K562 (cell line): ENCODE results near the gene CTNS. TPM values are rescaled to one million over a fixed set of nuclear protein-coding genes. Genes with fewer than 3 reads are reported as not detected.
A peak's percentile ranks its signal among the peaks of the same experiment; 100 is the strongest.

Source experiments
- ATAC-seq: fragments of 200-7000 bp; cut with Tn5 transposase; 3 replicates; pipeline ENCODE4 v1.9.1; 2020; ENCODE audit warnings: moderate library complexity
- BruUV-seq: library from RNA; stranded (reverse); fragments of 400-500 nt; replicated peaks from 2 replicates; lab custom pipeline; 2021; lab: Mats Ljungman, UMichigan
- CTCF ChIA-PET: fragments of 300-600 bp; formaldehyde crosslinking; extraction: SDS; loops from one replicate; lab custom pipeline; 2021; ENCODE audit warnings: low intra/inter-chr PET ratio; lab: Yijun Ruan, JAX
- POLR2A ChIA-PET: fragments of 300-600, 350-650 bp; sonication (Branson Sonifier 250); formaldehyde crosslinking; extraction: SDS; loops from one replicate; lab custom pipeline; 2021; ENCODE audit warnings: antibody characterized with exemption, inconsistent platforms; lab: Yijun Ruan, JAX
- DNase-seq, 4 experiments: peaks; one replicate each; pipeline versions ENCODE4 v3.0.0 to v3.0.0-alpha.2; 2011 to 2018; ENCODE audit warnings: low spot score in 3 of 4, mixed read lengths in 3 of 4; ENCODE audit errors: extremely low read depth in 1 of 4
- FAIRE-seq: peaks from 2 replicates; lab custom pipeline; 2011; peaks lifted over from hg19 to GRCh38; lab: Jason Lieb, UNC
- H2AFZ ChIP-seq: 2 replicates; pipeline ENCODE4 v1.6.0; 2011; ENCODE audit warnings: low read depth, low read length, control low read depth, inconsistent platforms
- H3K27ac ChIP-seq: fragments of 200-600 bp; 3 replicates; pipeline ENCODE4 v1.8.0; 2011; ENCODE audit warnings: low read depth, mild to moderate bottlenecking, control low read depth, inconsistent platforms, low read length, moderate library complexity, mixed read lengths; ENCODE audit errors: extremely low read depth
- H3K27me3 ChIP-seq, 2 experiments: fragments of 300-600 bp in 1 of 2; 2 replicates in 1 of 2; 3 replicates in 1 of 2; pipeline versions ENCODE4 v1.6.0 to v1.8.0; 2011; ENCODE audit warnings: inconsistent platforms in 2 of 2, low read length in 2 of 2, mild to moderate bottlenecking in 1 of 2, mixed read lengths in 1 of 2, moderate library complexity in 1 of 2; ENCODE audit not compliant: control insufficient read depth in 2 of 2, insufficient read depth in 2 of 2
- H3K36me3 ChIP-seq: fragments of 300-600 bp; 3 replicates; pipeline ENCODE4 v1.8.0; 2011; ENCODE audit warnings: mild to moderate bottlenecking, low read length, inconsistent platforms; ENCODE audit not compliant: control insufficient read depth, insufficient read depth
- H3K4me1 ChIP-seq, 2 experiments: fragments of 200-600 bp in 1 of 2; replicated peaks in 1 of 2; 2 replicates in 1 of 2; 3 replicates in 1 of 2; pipeline versions ENCODE4 v1.5.1 to v1.8.0; 2011; ENCODE audit warnings: inconsistent platforms in 2 of 2, low read length in 2 of 2, mild to moderate bottlenecking in 1 of 2, mixed read lengths in 1 of 2, moderate library complexity in 1 of 2; ENCODE audit not compliant: control insufficient read depth in 2 of 2, insufficient read depth in 2 of 2
- H3K4me2 ChIP-seq: 2 replicates; pipeline ENCODE4 v1.6.1; 2011; ENCODE audit warnings: low read length, control low read depth, inconsistent platforms, mixed read lengths; ENCODE audit not compliant: insufficient read depth
- H3K4me3 ChIP-seq: fragments of 200-600 bp; sonication (generic), shearing (Covaris generic); 2 replicates; pipeline ENCODE4 v1.5.1; 2016; ENCODE audit warnings: control low read depth, inconsistent platforms
- H3K79me2 ChIP-seq: fragments of 200-600 bp; 3 replicates; pipeline ENCODE4 v1.8.0; 2011; ENCODE audit warnings: low read length, inconsistent platforms; ENCODE audit not compliant: control insufficient read depth, insufficient read depth
- H3K9ac ChIP-seq, 2 experiments: 2 replicates each; pipeline versions ENCODE4 v1.6.0 to v1.6.1; 2011; ENCODE audit warnings: low read depth in 2 of 2, low read length in 2 of 2, control low read depth in 1 of 2, inconsistent platforms in 1 of 2, mild to moderate bottlenecking in 1 of 2, mixed read lengths in 1 of 2; ENCODE audit not compliant: insufficient read depth in 1 of 2
- H3K9me1 ChIP-seq: one replicate; pipeline ENCODE4 v1.6.0; 2011; ENCODE audit warnings: inconsistent platforms, mild to moderate bottlenecking, low read length, moderate library complexity; ENCODE audit not compliant: control insufficient read depth, insufficient read depth
- H3K9me3 ChIP-seq: replicated peaks from 2 replicates; pipeline ENCODE4 v1.5.1; 2011; ENCODE audit warnings: low read depth, low read length, inconsistent platforms; ENCODE audit not compliant: control insufficient read depth, insufficient read depth
- H4K20me1 ChIP-seq: replicated peaks from 2 replicates; pipeline ENCODE4 v1.6.1; 2011; ENCODE audit warnings: low read length, inconsistent platforms, mixed read lengths; ENCODE audit not compliant: control insufficient read depth, insufficient read depth
- BRF1 ChIP-seq: IDR thresholded peaks from 3 replicates; pipeline ENCODE4 v1.6.1; 2011; ENCODE audit warnings: borderline replicate concordance, mild to moderate bottlenecking; ENCODE audit not compliant: insufficient read length; ENCODE audit errors: extremely low read depth
- ESRRA ChIP-seq: fragments of 450-650 bp; IDR thresholded peaks from 2 replicates; pipeline ENCODE4 v1.6.1; 2014; ENCODE audit warnings: low read depth, mild to moderate bottlenecking, moderate library complexity, borderline replicate concordance
- HNRNPK ChIP-seq: fragments of 200-400 bp; formaldehyde crosslinking; IDR thresholded peaks from one replicate; pipeline ENCODE4 v1.6.1; 2018; ENCODE audit warnings: mild to moderate bottlenecking, low read depth, low read length; ENCODE audit not compliant: poor library complexity, severe bottlenecking
- HNRNPL ChIP-seq: fragments of 200-400 bp; formaldehyde crosslinking; IDR thresholded peaks from 2 replicates; pipeline ENCODE4 v1.6.1; 2017; ENCODE audit warnings: low read depth, mild to moderate bottlenecking, low read length
- HSF4 ChIP-seq: fragments of 250-450 bp; sonication (Bioruptor Pico); IDR thresholded peaks from 2 replicates; pipeline ENCODE4 v2.1.2; 2022; ENCODE audit warnings: mild to moderate bottlenecking, moderate library complexity, borderline replicate concordance
- KLF10 ChIP-seq: fragments of 250-450 bp; sonication (Bioruptor Pico); IDR thresholded peaks from 2 replicates; pipeline ENCODE4 v1.6.1; 2021; ENCODE audit warnings: matching md5 sums
- MAZ ChIP-seq, 2 experiments: fragments of 450-650 bp in 1 of 2; sonication (generic) in 1 of 2; formaldehyde crosslinking; IDR thresholded peaks in 1 of 2; conservative IDR thresholded peaks in 1 of 2; 2 replicates each; pipeline versions ENCODE4 v1.4.0 to v1.5.0; 2020; ENCODE audit warnings: mild to moderate bottlenecking in 1 of 2, missing genetic modification reagents in 1 of 2
- PRPF4 ChIP-seq: fragments of 200-400 bp; formaldehyde crosslinking; IDR thresholded peaks from one replicate; pipeline ENCODE4 v1.6.1; 2017; ENCODE audit warnings: low read length, low read depth, mild to moderate bottlenecking; ENCODE audit not compliant: insufficient read depth, poor library complexity, severe bottlenecking
- SAFB ChIP-seq: fragments of 200-400 bp; formaldehyde crosslinking; IDR thresholded peaks from 2 replicates; pipeline ENCODE4 v1.6.1; 2017; ENCODE audit warnings: low read depth, low read length, borderline replicate concordance
- SAP30 ChIP-seq: fragments of 200-600 bp; sonication (generic); IDR thresholded peaks from 2 replicates; pipeline ENCODE4 v1.6.1; 2012; ENCODE audit warnings: borderline replicate concordance, low read depth, mild to moderate bottlenecking, moderate library complexity, low read length, control low read depth, inconsistent platforms; ENCODE audit not compliant: insufficient read depth, poor library complexity, severe bottlenecking
- TFAM ChIP-seq: fragments of 250-450 bp; sonication (Bioruptor Pico); conservative IDR thresholded peaks from 2 replicates; pipeline ENCODE4 v1.5.0; 2021; ENCODE audit warnings: mild to moderate bottlenecking, moderate library complexity
- ZFP36 ChIP-seq: fragments of 150-350 bp; IDR thresholded peaks from 2 replicates; pipeline ENCODE4 v1.6.1; 2018; ENCODE audit warnings: low read length, low read depth; ENCODE audit not compliant: partially characterized antibody
- ZFX ChIP-seq: sonication (generic); formaldehyde crosslinking; IDR thresholded peaks from 2 replicates; pipeline ENCODE4 v1.8.0; 2022; ENCODE audit warnings: mild to moderate bottlenecking, missing genetic modification reagents, moderate library complexity
- ZKSCAN8 ChIP-seq: fragments of 200-800 bp; sonication (Bioruptor generic); IDR thresholded peaks from 2 replicates; pipeline ENCODE4 v1.6.1; 2016; ENCODE audit warnings: missing genetic modification characterization, missing compliant biosample characterization
- ZNF316 ChIP-seq: fragments of 450-650 bp; IDR thresholded peaks from 2 replicates; pipeline ENCODE4 v1.6.1; 2016
- ZNF668 ChIP-seq: fragments of 250-450 bp; sonication (Bioruptor Pico); IDR thresholded peaks from 2 replicates; pipeline ENCODE4 v1.8.0; 2022; ENCODE audit warnings: mild to moderate bottlenecking, inconsistent platforms
- whole genome bisulfite sequencing: fragments of 100-300 bp; shearing (Covaris generic); methylation state at CpG from one replicate; pipeline ENCODE4 v1.1.6; 2016; ENCODE audit warnings: low coverage, mixed read lengths; ENCODE audit not compliant: insufficient coverage; ENCODE audit errors: missing lambda C conversion rate; 5-methylcytosine and 5-hydroxymethylcytosine counted together
- in situ Hi-C: fragments of 300-500 bp; cut with MboI; formaldehyde crosslinking; loops from 4 replicates; pipeline ENCODE4 v1.15.0; 2018; ENCODE audit warnings: inconsistent platforms, mixed read lengths
- intact Hi-C: fragments of 100-400 bp; cut with micrococcal nuclease; formaldehyde crosslinking; loops from 2 replicates; pipeline ENCODE4 v1.14.2; 2022
- polyA plus RNA-seq, 8 experiments: library from polyadenylated mRNA; depleted of rRNA in 4 of 8; stranded (reverse) in 5 of 8; unstranded in 3 of 8; fragments of >200 nt; fragmentation: Nextera tagmentation in 2 of 8; fragmentation: Illumina TruSeq in 1 of 8; extraction: Ambion mirVana in 2 of 8; extraction: Trizol in 1 of 8; gene quantifications; 2 replicates each; pipeline versions ENCODE4 v1.2.1 to v1.2.3, GENCODE V29; 2011 to 2014; ENCODE audit warnings: inconsistent platforms in 1 of 8, missing spikeins in 1 of 8
- total RNA-seq, 7 experiments: library from RNA; depleted of rRNA in 6 of 7; stranded (reverse); fragments of >200 nt in 6 of 7; fragmentation: Illumina TruSeq in 2 of 7; extraction: Trizol in 2 of 7; gene quantifications; 2 replicates each; pipeline versions ENCODE4 v1.2.1 to v1.2.3, GENCODE V29; 2011 to 2021; ENCODE audit warnings: low replicate concordance in 1 of 7
- TF ChIP-seq, protein P1 (sequence below): fragments of 250-450 bp; sonication (Bioruptor Pico); IDR thresholded peaks from 2 replicates; pipeline ENCODE4 v1.5.1; 2021; ENCODE audit warnings: mild to moderate bottlenecking
- TF ChIP-seq, protein P2 (sequence below): fragments of 450-650 bp; IDR thresholded peaks from 2 replicates; pipeline ENCODE4 v1.6.1; 2014; ENCODE audit warnings: low read depth, mild to moderate bottlenecking, moderate library complexity, borderline replicate concordance
- TF ChIP-seq, protein P3 (sequence below): sonication (generic); formaldehyde crosslinking; IDR thresholded peaks from 2 replicates; pipeline ENCODE4 v1.5.0; 2020; ENCODE audit warnings: missing genetic modification reagents

The CTNS gene
- total and polyA plus RNA-seq, 9 of the 15 experiments (the other 6 are each of a cell fraction or from before 2014, with no cell fraction given): 0.66 to 8.4 (median 4.9) TPM

DNA sequence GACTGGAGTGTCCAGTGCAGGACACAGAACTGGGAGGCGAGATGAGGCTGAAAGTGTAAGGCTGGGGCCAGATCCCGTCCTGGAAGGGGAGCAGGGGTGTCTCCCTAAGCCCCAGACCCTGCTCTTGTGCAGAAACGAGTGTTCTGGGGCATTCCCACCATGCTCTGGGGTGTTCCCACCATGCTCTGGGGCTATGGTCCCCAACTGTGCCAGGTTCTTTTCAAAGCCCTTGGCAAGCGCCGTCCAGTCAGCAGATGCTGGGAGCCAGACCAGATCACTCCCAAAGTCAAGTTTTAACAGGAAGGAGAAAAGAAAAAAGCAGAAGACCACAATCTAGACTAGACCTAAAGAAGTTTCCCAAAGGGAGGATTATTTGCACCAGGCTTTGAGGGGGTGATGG, 29.3 kb downstream of the CTNS start (continued):
- TF ChIP-seq, protein P1, sequence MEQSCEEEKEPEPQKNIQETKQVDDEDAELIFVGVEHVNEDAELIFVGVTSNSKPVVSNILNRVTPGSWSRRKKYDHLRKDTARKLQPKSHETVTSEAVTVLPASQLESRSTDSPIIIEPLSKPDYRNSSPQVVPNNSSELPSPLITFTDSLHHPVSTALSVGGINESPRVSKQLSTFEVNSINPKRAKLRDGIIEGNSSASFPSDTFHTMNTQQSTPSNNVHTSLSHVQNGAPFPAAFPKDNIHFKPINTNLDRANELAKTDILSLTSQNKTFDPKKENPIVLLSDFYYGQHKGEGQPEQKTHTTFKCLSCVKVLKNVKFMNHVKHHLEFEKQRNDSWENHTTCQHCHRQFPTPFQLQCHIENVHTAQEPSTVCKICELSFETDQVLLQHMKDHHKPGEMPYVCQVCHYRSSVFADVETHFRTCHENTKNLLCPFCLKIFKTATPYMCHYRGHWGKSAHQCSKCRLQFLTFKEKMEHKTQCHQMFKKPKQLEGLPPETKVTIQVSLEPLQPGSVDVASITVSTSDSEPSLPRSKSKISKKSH (CRISPR knock-in tag): no peak
- no peak for TF ChIP-seq HNRNPK
- TF ChIP-seq PRPF4: no peak
- no peak for TF ChIP-seq BRF1
- no peak for TF ChIP-seq HSF4
- no peak for TF ChIP-seq ZFP36
- TF ChIP-seq, protein P2, sequence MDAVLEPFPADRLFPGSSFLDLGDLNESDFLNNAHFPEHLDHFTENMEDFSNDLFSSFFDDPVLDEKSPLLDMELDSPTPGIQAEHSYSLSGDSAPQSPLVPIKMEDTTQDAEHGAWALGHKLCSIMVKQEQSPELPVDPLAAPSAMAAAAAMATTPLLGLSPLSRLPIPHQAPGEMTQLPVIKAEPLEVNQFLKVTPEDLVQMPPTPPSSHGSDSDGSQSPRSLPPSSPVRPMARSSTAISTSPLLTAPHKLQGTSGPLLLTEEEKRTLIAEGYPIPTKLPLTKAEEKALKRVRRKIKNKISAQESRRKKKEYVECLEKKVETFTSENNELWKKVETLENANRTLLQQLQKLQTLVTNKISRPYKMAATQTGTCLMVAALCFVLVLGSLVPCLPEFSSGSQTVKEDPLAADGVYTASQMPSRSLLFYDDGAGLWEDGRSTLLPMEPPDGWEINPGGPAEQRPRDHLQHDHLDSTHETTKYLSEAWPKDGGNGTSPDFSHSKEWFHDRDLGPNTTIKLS: no peak
- TF ChIP-seq, all 486 proteins: peak for 0

DNA sequence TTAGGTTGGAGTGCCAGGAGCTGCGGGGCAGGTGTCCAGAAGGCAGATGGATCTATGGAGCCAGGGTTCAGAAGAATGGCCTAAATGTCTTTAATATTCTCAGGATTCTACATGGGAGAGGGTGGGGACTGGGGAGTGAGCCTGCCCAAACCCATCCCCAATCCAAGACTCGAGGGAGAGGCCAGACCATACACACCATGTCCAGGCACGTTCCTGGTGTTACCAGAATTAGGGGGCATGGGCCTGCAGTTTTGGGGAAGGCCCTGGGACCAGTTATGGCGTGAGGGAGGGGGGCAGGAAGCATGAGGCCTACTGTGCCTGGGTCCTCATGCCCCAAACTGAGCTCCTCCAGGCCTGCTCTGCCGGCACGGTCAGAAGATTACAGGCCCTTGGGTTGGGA, 30.0 kb downstream of the CTNS start:
- H2AFZ ChIP-seq: no peak overlapping the region
- H3K9ac ChIP-seq: peak overlapping the region in 1 of 2 experiments; percentile 52; a peak in 2 of 4 replicates
- CTCF ChIA-PET: no interaction called here
- no peak overlapping the region for H3K27ac ChIP-seq
- no peaks in the 10 kb centered on the region for H3K9me3 ChIP-seq
- no peak overlapping the region for H3K4me3 ChIP-seq
- H3K4me2 ChIP-seq: no peak overlapping the region
- peaks cover 6% of the 10 kb centered on the region for H3K9me1 ChIP-seq
- no peaks in the 10 kb centered on the region for H3K27me3 ChIP-seq
- intact Hi-C loops (no loop called here), in situ Hi-C loops (no loop called here)
- H4K20me1 ChIP-seq: 0 out of 2 replicates have a peak, but pooled peaks cover 16% of the 10 kb centered on the region
- ATAC-seq (no peak), DNase-seq (no peak), FAIRE-seq (no peak)
- BruUV-seq: no TSS peak
- H3K36me3 ChIP-seq: peaks cover 6% of the 10 kb centered on the region; the same call in 2 of the 3 replicates
- WGBS: 75% methylated on average over 6 of the region's 6 CpGs
- POLR2A ChIA-PET: interaction anchor here (1.6 kb wide), 1 partner anchor 26 kb away, joined by 5 read pairs; no protein-coding TSS in a partner anchor
- peaks cover 20% of the 10 kb centered on the region for H3K79me2 ChIP-seq
- TF ChIP-seq ZNF316: no peak
- TF ChIP-seq ZFX (CRISPR knock-in tag): no peak; the same call in 1 of the 2 replicates
- TF ChIP-seq MAZ (CRISPR knock-in tag; conservative IDR thresholded peaks at IDR 0.05 in 1 of 2, IDR thresholded peaks at IDR 0.05 in 1 of 2): no peak
- TF ChIP-seq ESRRA: no peak
- TF ChIP-seq TFAM (CRISPR knock-in tag): no peak
- no peak for TF ChIP-seq KLF10 (CRISPR knock-in tag)
- no peak for TF ChIP-seq HNRNPL
- TF ChIP-seq ZNF668: no peak
- TF ChIP-seq, protein P3, sequence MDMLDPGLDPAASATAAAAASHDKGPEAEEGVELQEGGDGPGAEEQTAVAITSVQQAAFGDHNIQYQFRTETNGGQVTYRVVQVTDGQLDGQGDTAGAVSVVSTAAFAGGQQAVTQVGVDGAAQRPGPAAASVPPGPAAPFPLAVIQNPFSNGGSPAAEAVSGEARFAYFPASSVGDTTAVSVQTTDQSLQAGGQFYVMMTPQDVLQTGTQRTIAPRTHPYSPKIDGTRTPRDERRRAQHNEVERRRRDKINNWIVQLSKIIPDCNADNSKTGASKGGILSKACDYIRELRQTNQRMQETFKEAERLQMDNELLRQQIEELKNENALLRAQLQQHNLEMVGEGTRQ (CRISPR knock-in tag): no peak
- no peak for TF ChIP-seq SAFB
- no peak for TF ChIP-seq ZKSCAN8 (CRISPR knock-in tag)
- no peak for TF ChIP-seq SAP30
- TF ChIP-seq, all 486 proteins: peak for 0
- H3K4me1 ChIP-seq: peaks cover 6 to 39% of the 10 kb centered on the region in 2 experiments; a peak in 4 of 5 replicates
